ENCODE data around the gene CIC.
"Not testable (repeated sequence)": the region's sequence is repeated elsewhere in the genome, so short reads cannot be mapped to it uniquely, and the experiment has no call there.

Gene CIC

GRCh38 chr19:42333975-42334696 is 65.1 kb downstream of the CIC start:
- no peak for TF ChIP-seq CTCF (IDR thresholded peaks at IDR 0.05)
- H3K36me3 ChIP-seq = peaks cover 10 to 53% (median 23%) of the 10 kb centered on the region in 3 donors
- H3K4me1 ChIP-seq = no peaks in the 10 kb centered on the region
- no peak overlapping the region for H3K4me3 ChIP-seq
- no peaks in the 10 kb centered on the region for H3K9me3 ChIP-seq
- no peaks in the 10 kb centered on the region for H3K27me3 ChIP-seq
- intact Hi-C loops (cut with DNase I; ENCODE audit: low total_unique reads) = no loop called here
- DNase-seq = no peak
- no peak overlapping the region for H3K27ac ChIP-seq

GRCh38 chr19:42334697-42335373 is 65.8 kb downstream of the CIC start:
- intact Hi-C loops (cut with DNase I; ENCODE audit: low total_unique reads) = no loop called here
- H3K36me3 ChIP-seq = peaks cover 10 to 57% (median 26%) of the 10 kb centered on the region in 3 donors
- no peak overlapping the region for H3K4me3 ChIP-seq
- DNase-seq = no peak
- no peak overlapping the region for H3K27ac ChIP-seq
- H3K27me3 ChIP-seq = no peaks in the 10 kb centered on the region
- H3K4me1 ChIP-seq = no peaks in the 10 kb centered on the region
- no peaks in the 10 kb centered on the region for H3K9me3 ChIP-seq
- no peak for TF ChIP-seq CTCF (IDR thresholded peaks at IDR 0.05)

- H3K36me3 ChIP-seq = peaks cover 10 to 61% (median 32%) of the 10 kb centered on the region in 3 donors
- H3K27me3 ChIP-seq = no peaks in the 10 kb centered on the region
- no peaks in the 10 kb centered on the region for H3K9me3 ChIP-seq
- TF ChIP-seq CTCF (IDR thresholded peaks at IDR 0.05) = no peak
- H3K27ac ChIP-seq = no peak overlapping the region
- no peak overlapping the region for H3K4me3 ChIP-seq
- H3K4me1 ChIP-seq = no peaks in the 10 kb centered on the region
- intact Hi-C loops (cut with DNase I; ENCODE audit: low total_unique reads) = no loop called here
- no peak for DNase-seq
Measured at GRCh38 chr19:42335374-42335936, 66.4 kb downstream of the CIC start.

GRCh38 chr19:42335971-42336370 is 66.9 kb downstream of the CIC start:
- no peak for TF ChIP-seq CTCF (IDR thresholded peaks at IDR 0.05)
- Histone ChIP-seq H3K4me3 (no peak overlapping the region), H3K27ac (no peak overlapping the region), H3K4me1 (no peaks in the 10 kb centered on the region), H3K36me3 (peaks cover 10 to 61% (median 32%) of the 10 kb centered on the region in 3 donors), H3K27me3 (no peaks in the 10 kb centered on the region), H3K9me3 (no peaks in the 10 kb centered on the region)
- DNase-seq = no peak
- intact Hi-C loops (cut with DNase I; ENCODE audit: low total_unique reads) = no loop called here

- DNase-seq; H3K27me3 ChIP-seq; H3K9me3 ChIP-seq; H3K4me1 ChIP-seq; H3K4me3 ChIP-seq; H3K27ac ChIP-seq; intact Hi-C loops (cut with DNase I; ENCODE audit: low total_unique reads): not testable (repeated sequence)
- peaks cover 10 to 78% (median 42%) of the 10 kb centered on the region in 3 donors for H3K36me3 ChIP-seq
Measured at GRCh38 chr19:42339126-42339860, 70.2 kb downstream of the CIC start.

GRCh38 chr19:42339922-42340321 is 70.9 kb downstream of the CIC start:
- H3K36me3 ChIP-seq = peaks cover 16 to 78% (median 46%) of the 10 kb centered on the region in 3 donors
- H3K4me3 ChIP-seq = not testable (repeated sequence)

More at GRCh38 chr19:42339922-42340321, 70.9 kb downstream of the CIC start:
- H3K27ac ChIP-seq; H3K9me3 ChIP-seq; DNase-seq; H3K27me3 ChIP-seq; intact Hi-C loops (cut with DNase I; ENCODE audit: low total_unique reads); H3K4me1 ChIP-seq: not testable (repeated sequence)

All from tibial artery (tissue), 4 donors.